ENCODE results near the gene GRB10. TPM values are rescaled to one million over a fixed set of nuclear protein-coding genes. Genes with fewer than 3 reads are reported as not detected.

GRB10 gene
- total and polyA plus RNA-seq, 3 donors from 2014 or later, result 54.0 to 81.9 (median 57.7) TPM

DNA sequence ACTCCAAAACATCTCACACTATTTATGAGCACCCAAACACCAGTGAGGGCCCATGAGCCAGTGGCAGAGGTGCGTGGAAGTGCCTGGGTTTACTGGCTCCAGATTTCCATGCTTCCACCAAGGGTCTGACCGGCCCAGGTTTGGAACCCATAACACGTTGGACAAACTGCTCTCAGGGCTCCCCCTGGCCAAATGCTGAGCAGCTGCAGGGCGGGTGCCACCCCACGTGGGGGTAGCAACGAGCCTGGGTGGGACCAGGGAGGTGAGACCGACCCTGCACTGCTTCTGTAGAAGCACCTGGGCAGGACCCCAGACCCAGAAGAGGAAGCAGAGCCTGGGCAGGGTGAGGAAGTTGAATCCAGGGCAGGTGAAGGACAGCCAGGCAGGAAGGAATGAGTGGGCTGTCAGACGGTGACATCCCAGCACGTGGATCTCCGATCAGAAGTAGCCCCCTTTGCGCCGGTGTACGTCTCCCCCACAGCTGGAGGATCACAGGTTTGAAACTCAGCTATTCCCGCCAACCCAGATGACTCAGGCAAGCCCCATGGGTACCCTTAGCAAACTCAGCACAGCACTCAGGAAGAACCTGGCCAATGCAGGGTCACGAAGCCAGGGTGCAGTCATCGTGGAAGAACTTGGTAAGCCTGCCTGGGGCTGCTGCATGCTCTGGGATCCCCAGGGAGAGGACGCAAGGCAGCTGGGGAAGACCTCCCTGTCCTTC, 117.1 kb downstream of the GRB10 start:
- WGBS, 2 donors, result 85 to 86% methylated on average over 16 to 17 of the region's 17 CpGs
- no peaks in the 10 kb centered on the region for H3K36me3 ChIP-seq (ENCODE audit: low read depth, missing control alignments)

DNA sequence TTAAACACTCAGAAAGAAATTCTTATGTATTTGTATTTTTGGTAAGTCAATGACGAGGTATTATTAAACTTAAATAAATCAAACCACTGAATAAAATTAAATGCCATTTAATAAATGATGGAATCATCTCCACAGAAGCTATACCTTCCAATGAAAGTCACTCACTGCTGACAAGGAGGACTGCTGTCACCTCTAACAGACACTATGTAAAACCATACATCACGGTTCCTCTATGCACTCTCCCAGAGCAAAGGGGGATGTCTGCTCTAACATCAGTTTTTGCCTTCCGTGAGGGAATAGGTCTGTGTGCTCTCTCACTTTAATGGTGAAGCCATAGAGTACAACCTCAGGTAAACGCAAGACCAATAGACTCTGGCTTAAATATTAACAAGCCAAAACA, 117.8 kb downstream of the GRB10 start:
- H3K4me1 ChIP-seq, result peaks cover 9% of the 10 kb centered on the region
- no peak overlapping the region for H3K4me3 ChIP-seq
- no peak for DNase-seq
- H3K36me3 ChIP-seq (ENCODE audit: low read depth, missing control alignments), result no peaks in the 10 kb centered on the region
- no peak overlapping the region for H3K27ac ChIP-seq
- intact Hi-C loops (cut with DNase I; ENCODE audit: low total_unique reads), result no loop called here
- no peaks in the 10 kb centered on the region for H3K27me3 ChIP-seq
- WGBS, 2 donors, result 84 to 88% methylated on average over 4 of the region's 4 CpGs
- no peak for TF ChIP-seq POLR2A (IDR thresholded peaks at IDR 0.05)
- TF ChIP-seq, protein P1, sequence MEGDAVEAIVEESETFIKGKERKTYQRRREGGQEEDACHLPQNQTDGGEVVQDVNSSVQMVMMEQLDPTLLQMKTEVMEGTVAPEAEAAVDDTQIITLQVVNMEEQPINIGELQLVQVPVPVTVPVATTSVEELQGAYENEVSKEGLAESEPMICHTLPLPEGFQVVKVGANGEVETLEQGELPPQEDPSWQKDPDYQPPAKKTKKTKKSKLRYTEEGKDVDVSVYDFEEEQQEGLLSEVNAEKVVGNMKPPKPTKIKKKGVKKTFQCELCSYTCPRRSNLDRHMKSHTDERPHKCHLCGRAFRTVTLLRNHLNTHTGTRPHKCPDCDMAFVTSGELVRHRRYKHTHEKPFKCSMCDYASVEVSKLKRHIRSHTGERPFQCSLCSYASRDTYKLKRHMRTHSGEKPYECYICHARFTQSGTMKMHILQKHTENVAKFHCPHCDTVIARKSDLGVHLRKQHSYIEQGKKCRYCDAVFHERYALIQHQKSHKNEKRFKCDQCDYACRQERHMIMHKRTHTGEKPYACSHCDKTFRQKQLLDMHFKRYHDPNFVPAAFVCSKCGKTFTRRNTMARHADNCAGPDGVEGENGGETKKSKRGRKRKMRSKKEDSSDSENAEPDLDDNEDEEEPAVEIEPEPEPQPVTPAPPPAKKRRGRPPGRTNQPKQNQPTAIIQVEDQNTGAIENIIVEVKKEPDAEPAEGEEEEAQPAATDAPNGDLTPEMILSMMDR (IDR thresholded peaks at IDR 0.05), result no peak
- H3K9me3 ChIP-seq, result no peaks in the 10 kb centered on the region

More for the DNA sequence above, 117.1 kb downstream of the GRB10 start:
- no peak for DNase-seq
- peaks cover 9% of the 10 kb centered on the region for H3K4me1 ChIP-seq
- H3K9me3 ChIP-seq, result no peaks in the 10 kb centered on the region
- H3K27me3 ChIP-seq, result no peaks in the 10 kb centered on the region
- H3K4me3 ChIP-seq, result no peak overlapping the region
- no peak overlapping the region for H3K27ac ChIP-seq
- TF ChIP-seq POLR2A (IDR thresholded peaks at IDR 0.05), result no peak
- TF ChIP-seq, protein P1 (IDR thresholded peaks at IDR 0.05), result no peak
- intact Hi-C loops (cut with DNase I; ENCODE audit: low total_unique reads), result no loop called here

DNA sequence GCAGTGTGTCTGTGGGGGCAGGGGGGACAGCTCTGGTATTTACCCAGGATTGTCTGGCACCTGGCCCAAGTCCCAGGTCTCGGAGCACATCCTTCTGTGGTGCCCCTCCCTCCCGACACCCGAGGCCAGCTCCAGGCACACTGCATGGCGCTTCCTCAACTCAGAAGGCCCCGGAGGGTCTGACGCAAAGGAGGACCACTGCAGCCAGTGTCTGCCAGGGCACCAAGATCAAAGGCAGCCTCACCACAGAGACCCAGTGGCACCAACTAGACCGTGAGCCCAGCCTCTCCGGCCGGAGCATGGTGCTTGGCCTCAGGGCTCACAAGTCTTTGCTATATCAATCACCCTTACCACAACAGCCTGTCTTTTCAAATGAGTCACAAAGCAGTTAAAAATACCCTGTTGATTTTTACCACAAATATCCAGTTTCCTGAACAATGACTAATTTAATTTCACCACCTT, 118.2 kb downstream of the GRB10 start:
- DNase-seq, result no peak
- Histone ChIP-seq H3K27ac (no peak overlapping the region), H3K36me3 (ENCODE audit: low read depth, missing control alignments) (no peaks in the 10 kb centered on the region), H3K9me3 (no peaks in the 10 kb centered on the region), H3K4me1 (peaks cover 9% of the 10 kb centered on the region), H3K4me3 (no peak overlapping the region), H3K27me3 (no peaks in the 10 kb centered on the region)
- intact Hi-C loops (cut with DNase I; ENCODE audit: low total_unique reads), result no loop called here
- TF ChIP-seq, protein P1 (IDR thresholded peaks at IDR 0.05), result no peak
- TF ChIP-seq POLR2A (IDR thresholded peaks at IDR 0.05), result no peak
- 79 to 80% methylated on average over 5 to 9 of the region's 9 CpGs for WGBS, 2 donors

DNA sequence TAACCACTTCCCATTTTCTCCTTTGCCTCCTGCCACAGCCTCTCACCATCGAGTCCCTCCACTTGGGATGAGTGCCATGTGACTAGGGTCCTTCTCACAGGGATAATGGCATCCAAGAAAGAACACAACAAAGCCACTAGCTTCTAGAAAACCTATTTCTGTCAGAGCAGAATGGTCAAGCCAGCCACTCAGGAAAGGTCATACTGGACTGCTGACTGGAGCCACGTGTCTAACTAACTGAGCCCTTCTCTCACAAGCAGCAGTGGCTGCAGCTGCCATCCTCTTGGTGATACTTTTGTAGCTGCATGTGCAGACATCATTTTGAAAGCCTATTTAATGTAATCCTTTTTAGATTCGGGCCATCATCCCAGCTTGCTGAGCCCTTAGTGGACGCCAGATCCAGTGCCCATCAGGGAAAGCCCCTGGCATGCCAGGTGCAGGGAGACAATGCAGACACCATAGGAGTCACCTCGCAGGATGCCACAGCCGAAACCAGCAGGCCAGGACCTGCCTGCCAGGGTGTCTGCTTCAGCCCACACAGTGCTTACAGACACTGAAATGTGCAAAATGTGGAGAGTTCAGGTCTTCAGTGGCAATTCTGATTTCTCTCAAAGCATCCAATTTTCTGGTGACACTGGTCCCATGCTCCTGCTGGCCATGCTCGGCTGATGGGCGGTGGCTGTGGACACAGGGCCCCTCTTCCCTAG, 119.1 kb downstream of the GRB10 start:
- H3K9me3 ChIP-seq, result no peaks in the 10 kb centered on the region
- H3K4me3 ChIP-seq, result no peak overlapping the region
- no peaks in the 10 kb centered on the region for H3K27me3 ChIP-seq
- TF ChIP-seq, protein P1 (IDR thresholded peaks at IDR 0.05), result no peak
- no peak for TF ChIP-seq POLR2A (IDR thresholded peaks at IDR 0.05)
- no peaks in the 10 kb centered on the region for H3K36me3 ChIP-seq (ENCODE audit: low read depth, missing control alignments)
- H3K4me1 ChIP-seq, result peaks cover 9% of the 10 kb centered on the region
- intact Hi-C loops (cut with DNase I; ENCODE audit: low total_unique reads), result no loop called here
- DNase-seq, result no peak
- WGBS, 2 donors, result 91 to 95% methylated on average over 7 to 8 of the region's 8 CpGs
- no peak overlapping the region for H3K27ac ChIP-seq

Measured in testis (tissue), 3 donors.